GM19463 (cell line): ENCODE data around the gene HOOK2.
"Not testable (repeated sequence)": the region's sequence is repeated elsewhere in the genome, so short reads cannot be mapped to it uniquely, and the experiment has no call there.

Experiments
- ATAC-seq: cut with Tn5 transposase; IDR thresholded peaks from one replicate; pipeline ENCODE4 v1.9.1; 2021; ENCODE audit warnings: mild to moderate bottlenecking, moderate library complexity; ENCODE audit not compliant: unreplicated experiment

The HOOK2 gene

DNA sequence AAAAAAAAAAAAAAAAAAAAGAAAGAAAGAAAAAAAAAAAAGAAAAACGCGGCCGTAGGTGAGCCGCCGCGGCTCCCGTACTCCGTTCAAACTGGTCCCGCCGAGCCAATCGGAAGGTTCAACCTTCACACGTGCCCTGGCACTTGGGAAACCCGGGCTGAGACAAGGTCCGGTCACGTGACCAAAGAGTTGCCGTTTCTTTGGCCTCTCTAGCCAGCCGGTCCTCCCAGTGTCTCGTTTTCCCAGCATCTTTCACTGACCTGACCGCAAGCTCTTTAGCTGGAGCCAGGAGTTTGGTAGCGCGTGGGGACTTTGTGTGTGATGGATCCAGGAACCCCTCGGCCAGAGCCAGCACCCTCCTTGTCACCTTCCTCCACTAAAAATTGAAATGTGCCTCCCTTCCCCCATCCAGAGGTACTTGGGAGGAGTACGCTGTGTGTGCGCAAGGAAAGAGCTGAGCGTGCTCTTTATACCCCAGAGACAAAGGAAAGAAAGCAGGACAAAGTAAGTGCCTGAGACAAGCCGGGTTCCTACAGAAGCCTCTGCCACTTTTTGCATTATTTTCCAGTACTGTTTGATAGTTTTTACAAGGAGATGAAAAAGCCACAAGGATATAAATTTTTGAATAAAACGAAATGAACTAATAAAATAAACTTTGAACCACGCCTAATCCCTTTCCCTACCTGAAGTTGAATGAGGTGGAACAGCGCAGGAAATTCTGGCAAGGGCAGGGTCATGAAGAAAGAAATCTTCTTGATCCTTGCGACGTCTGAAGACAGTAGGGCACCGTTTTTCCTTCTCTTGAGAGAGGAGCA, 52.6 kb downstream of the HOOK2 start:
- ATAC-seq = peak; percentile 72

DNA sequence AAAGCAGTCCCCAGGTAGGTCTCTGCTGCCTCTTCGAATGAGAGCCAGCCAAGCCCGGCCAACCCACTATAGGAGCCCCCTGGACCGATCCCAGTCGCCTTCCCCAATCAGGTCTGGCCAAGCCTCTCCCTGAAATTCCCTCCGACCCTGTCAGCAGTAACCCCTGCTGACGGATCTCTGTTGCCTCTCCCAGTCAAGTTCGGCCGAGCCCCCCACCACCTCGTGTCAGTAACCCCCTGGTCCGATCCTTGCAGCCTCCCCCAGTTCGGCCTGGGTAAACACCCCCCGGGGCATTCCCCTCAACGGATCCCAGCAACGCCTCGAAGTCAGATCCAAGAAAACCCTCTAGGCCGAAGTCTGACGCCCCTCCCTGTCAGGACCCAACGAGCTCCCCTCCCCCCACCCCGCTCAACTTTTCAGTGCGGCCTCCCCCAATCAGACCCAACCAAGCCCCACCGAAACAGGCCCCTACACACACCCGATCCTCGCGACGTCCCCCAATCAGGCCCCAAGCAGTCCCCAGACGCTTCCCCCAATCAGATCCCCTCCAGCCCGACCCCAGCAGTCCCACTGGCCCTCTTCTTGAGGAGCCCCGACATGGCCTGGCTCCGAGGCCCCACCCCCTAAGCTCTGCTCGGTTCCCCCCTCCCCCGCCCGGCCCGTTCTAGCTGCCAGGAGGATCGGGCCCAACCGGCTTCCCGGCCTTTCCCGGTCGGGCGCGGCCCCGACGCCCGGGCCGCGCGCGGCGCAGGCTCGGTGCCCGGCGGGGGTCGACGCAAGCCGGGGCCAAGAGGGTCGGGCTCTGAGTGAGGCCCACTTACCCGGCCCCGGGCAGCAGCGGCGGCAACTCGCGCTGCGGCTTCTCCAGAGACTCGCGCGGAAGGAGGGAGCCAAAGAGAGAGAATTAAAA, 53.4 kb downstream of the HOOK2 start:
- ATAC-seq = no peak

DNA sequence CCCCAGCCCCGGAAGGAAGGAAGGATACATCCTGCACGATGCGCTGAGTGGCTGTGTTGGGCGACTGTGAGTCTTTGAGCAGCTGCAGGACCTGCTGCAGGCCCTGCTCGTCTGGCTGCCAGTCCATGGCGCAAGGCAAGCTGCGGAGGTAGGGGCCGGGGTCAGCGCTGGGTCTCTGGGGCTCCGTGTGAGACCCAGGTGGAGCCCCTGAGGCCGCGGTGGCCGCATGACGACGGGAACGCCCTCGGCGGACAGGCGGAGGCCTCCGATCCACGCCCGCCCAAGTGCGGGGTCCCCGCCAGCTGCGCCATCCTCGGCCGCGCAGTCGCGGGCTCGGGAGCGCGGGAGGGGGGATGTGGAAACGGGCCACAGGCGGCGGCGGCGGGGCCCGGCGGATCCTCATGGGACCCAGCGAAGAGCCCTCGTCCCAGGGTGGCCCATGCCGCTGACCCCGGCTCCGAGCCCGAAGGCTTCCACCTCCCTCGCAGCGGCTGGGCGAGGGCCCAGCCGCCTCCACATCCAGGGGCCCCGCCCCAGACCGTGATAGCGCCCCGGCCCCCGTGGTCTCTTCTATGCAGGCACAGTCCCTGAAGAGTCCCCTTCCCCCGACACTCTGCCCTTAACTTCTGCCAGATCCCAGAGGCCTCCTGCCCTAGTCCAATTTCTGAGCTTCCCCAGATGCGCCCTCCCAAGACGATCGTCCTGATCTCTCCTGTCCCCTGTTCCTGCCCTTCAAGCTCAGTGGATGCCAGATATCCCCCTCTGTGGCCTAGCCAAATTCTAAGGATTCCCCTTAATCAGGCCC, 54.3 kb downstream of the HOOK2 start:
- no peak for ATAC-seq

GRCh38 chr19:12720296-12720695, 55.1 kb downstream of the HOOK2 start:
- ATAC-seq = no peak

- no peak for ATAC-seq
Measured at GRCh38 chr19:12715929-12716328, 59.4 kb downstream of the HOOK2 start.

DNA sequence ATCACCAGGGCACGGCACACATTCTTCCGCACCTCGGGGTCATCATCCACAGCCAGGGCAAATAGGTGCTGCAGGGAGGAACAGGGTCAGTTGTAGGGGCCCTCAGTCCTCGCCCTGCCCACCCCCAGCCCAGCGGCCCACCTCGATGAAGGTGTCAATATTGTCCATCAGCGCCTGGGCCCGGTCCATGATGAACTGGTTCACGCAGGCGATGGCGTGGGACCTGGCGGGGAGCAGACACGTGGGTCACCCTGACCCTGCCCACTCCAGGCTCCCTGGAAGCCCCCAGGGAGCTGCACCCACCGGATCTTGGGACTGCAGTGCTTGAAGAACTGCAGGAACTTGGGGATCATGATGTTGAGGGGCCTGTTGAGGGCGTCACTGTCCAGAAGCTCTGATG, 60.2 kb downstream of the HOOK2 start:
- no peak for ATAC-seq

GRCh38 chr19:12713304-12713703, 62.0 kb downstream of the HOOK2 start:
- ATAC-seq = not testable (repeated sequence)
